PC-3 (cell line): Measurements from ENCODE around the gene LTF. TPM values are rescaled to one million over a fixed set of nuclear protein-coding genes. Genes with fewer than 3 reads are reported as not detected.

Experiments
- ATAC-seq: fragments of 200-7000 bp; cut with Tn5 transposase; 2 replicates; pipeline ENCODE4 v1.9.1; 2020; ENCODE audit warnings: mild to moderate bottlenecking, moderate library complexity
- BruUV-seq: library from RNA; stranded (reverse); fragments of 400-500 nt; replicated peaks from 2 replicates; lab custom pipeline; 2021; lab: Mats Ljungman, UMichigan
- CTCF ChIA-PET: fragments of 300-600 bp; sonication (Branson Sonifier 250); formaldehyde crosslinking; loops from one replicate; lab custom pipeline; 2022; ENCODE audit warnings: antibody characterized with exemption; lab: Charles Lee
- POLR2A ChIA-PET: fragments of 300-600 bp; sonication (Branson Sonifier 250); formaldehyde crosslinking; loops from one replicate; lab custom pipeline; 2022; ENCODE audit warnings: antibody characterized with exemption; ENCODE audit not compliant: unreplicated experiment; lab: Charles Lee
- DNase-seq: peaks from one replicate; pipeline ENCODE4 v3.0.0-alpha.2; 2015
- H2AFZ ChIP-seq: fragments of 300-600 bp; sonication (generic); 2 replicates; pipeline ENCODE4 v1.6.0; 2016; ENCODE audit warnings: antibody characterized with exemption, low read length
- H3F3A ChIP-seq: fragments of 300-600 bp; sonication (generic); one replicate; pipeline ENCODE4 v1.6.0; 2017; ENCODE audit warnings: antibody characterized with exemption, low read length, control low read depth, mild to moderate bottlenecking; ENCODE audit not compliant: unreplicated experiment
- H3K27ac ChIP-seq: fragments of 300-600 bp; sonication (generic); 2 replicates; pipeline ENCODE4 v1.5.1; 2016; ENCODE audit warnings: mild to moderate bottlenecking, low read length
- H3K27me3 ChIP-seq: fragments of 300-600 bp; sonication (generic); 2 replicates; pipeline ENCODE4 v1.6.1; 2016; ENCODE audit warnings: low read length, mixed read lengths
- H3K36me3 ChIP-seq: fragments of 300-600 bp; sonication (generic); 2 replicates; pipeline ENCODE4 v1.6.1; 2016; ENCODE audit warnings: low read depth, mixed run types, low read length, mixed read lengths
- H3K4me1 ChIP-seq: fragments of 300-600 bp; sonication (generic); 2 replicates; pipeline ENCODE4 v1.5.1; 2016; ENCODE audit warnings: low read length; ENCODE audit not compliant: insufficient read depth
- H3K4me2 ChIP-seq: fragments of 300-600 bp; sonication (generic); 2 replicates; pipeline ENCODE4 v1.6.0; 2016; ENCODE audit warnings: low read length
- H3K4me3 ChIP-seq: fragments of 300-600 bp; sonication (generic); 2 replicates; pipeline ENCODE4 v1.5.1; 2016; ENCODE audit warnings: mild to moderate bottlenecking, low read length, mixed read lengths
- H3K79me2 ChIP-seq: fragments of 300-600 bp; sonication (generic); 2 replicates; pipeline ENCODE4 v1.6.1; 2017; ENCODE audit warnings: low read length, mixed read lengths
- H3K9ac ChIP-seq: fragments of 300-600 bp; sonication (generic); 2 replicates; pipeline ENCODE4 v1.6.0; 2016; ENCODE audit warnings: mild to moderate bottlenecking, low read length
- H3K9me2 ChIP-seq: fragments of 300-600 bp; sonication (generic); replicated peaks from 2 replicates; pipeline ENCODE4 v1.6.1; 2016; ENCODE audit warnings: mixed run types, low read length, mixed read lengths
- H3K9me3 ChIP-seq: fragments of 300-600 bp; sonication (generic); 2 replicates; pipeline ENCODE4 v1.6.1; 2016; ENCODE audit warnings: low read length, mixed read lengths
- H4K20me1 ChIP-seq: fragments of 300-600 bp; sonication (generic); 2 replicates; pipeline ENCODE4 v1.6.1; 2016; ENCODE audit warnings: low read length, mixed read lengths
- EZH2 ChIP-seq: fragments of 300-600 bp; sonication (generic); IDR thresholded peaks from one replicate; pipeline ENCODE4 v1.6.1; 2017; ENCODE audit warnings: antibody characterized with exemption, mild to moderate bottlenecking, low read length; ENCODE audit not compliant: unreplicated experiment
- EZH2phosphoT487 ChIP-seq: fragments of 300-600 bp; sonication (generic); IDR thresholded peaks from 2 replicates; pipeline ENCODE4 v1.6.1; 2018; ENCODE audit warnings: mild to moderate bottlenecking, antibody characterized with exemption, low read length, borderline replicate concordance
- intact Hi-C: fragments of 100-400 bp; cut with micrococcal nuclease; formaldehyde crosslinking; loops from 2 replicates; pipeline ENCODE4 v1.9.0; 2023
- total RNA-seq: library from RNA; depleted of rRNA; stranded (reverse); fragments of >200 nt; gene quantifications from 2 replicates; pipeline ENCODE4 v1.2.3, GENCODE V29; 2014
- TF ChIP-seq, protein P1 (sequence below): fragments of 300-600 bp; sonication (generic); conservative IDR thresholded peaks from 2 replicates; pipeline ENCODE4 v1.5.1; 2017; ENCODE audit warnings: antibody characterized with exemption, low read depth, mild to moderate bottlenecking, low read length

LTF gene
- total RNA-seq, 1 experiment from 2014 or later: not detected

GRCh38 chr3:46463120-46463867 is 1.4 kb downstream of the LTF start:
- H3K9me3 ChIP-seq: no peaks in the 10 kb centered on the region
- no peaks in the 10 kb centered on the region for H3K9me2 ChIP-seq
- H3K4me1 ChIP-seq: peaks cover 6% of the 10 kb centered on the region; the same call in 1 of the 2 replicates
- no TSS peak for BruUV-seq
- no peaks in the 10 kb centered on the region for H3K36me3 ChIP-seq
- H3K79me2 ChIP-seq: no peaks in the 10 kb centered on the region
- CTCF ChIA-PET: interaction anchor here (1.2 kb wide), 1 partner anchor 25 kb away, joined by 5 read pairs; no protein-coding TSS in a partner anchor
- H3K27ac ChIP-seq: no peak overlapping the region
- DNase-seq: no peak
- no peak overlapping the region for H3K4me3 ChIP-seq
- peak; percentile 29; the same call in 1 of the 2 replicates for ATAC-seq
- TF ChIP-seq EZH2: no peak
- TF ChIP-seq EZH2phosphoT487: no peak
- TF ChIP-seq, protein P1, sequence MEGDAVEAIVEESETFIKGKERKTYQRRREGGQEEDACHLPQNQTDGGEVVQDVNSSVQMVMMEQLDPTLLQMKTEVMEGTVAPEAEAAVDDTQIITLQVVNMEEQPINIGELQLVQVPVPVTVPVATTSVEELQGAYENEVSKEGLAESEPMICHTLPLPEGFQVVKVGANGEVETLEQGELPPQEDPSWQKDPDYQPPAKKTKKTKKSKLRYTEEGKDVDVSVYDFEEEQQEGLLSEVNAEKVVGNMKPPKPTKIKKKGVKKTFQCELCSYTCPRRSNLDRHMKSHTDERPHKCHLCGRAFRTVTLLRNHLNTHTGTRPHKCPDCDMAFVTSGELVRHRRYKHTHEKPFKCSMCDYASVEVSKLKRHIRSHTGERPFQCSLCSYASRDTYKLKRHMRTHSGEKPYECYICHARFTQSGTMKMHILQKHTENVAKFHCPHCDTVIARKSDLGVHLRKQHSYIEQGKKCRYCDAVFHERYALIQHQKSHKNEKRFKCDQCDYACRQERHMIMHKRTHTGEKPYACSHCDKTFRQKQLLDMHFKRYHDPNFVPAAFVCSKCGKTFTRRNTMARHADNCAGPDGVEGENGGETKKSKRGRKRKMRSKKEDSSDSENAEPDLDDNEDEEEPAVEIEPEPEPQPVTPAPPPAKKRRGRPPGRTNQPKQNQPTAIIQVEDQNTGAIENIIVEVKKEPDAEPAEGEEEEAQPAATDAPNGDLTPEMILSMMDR: no peak
- POLR2A ChIA-PET: interaction anchor here (0.5 kb wide), 1 partner anchor 19 kb away, joined by 5 read pairs; no protein-coding TSS in a partner anchor
- no peak overlapping the region for H3K9ac ChIP-seq
- no peak overlapping the region for H2AFZ ChIP-seq
- H4K20me1 ChIP-seq: no peaks in the 10 kb centered on the region
- intact Hi-C loops: no loop called here
- no peak overlapping the region for H3K4me2 ChIP-seq
- no peaks in the 10 kb centered on the region for H3K27me3 ChIP-seq
- H3F3A ChIP-seq: no peaks in the 10 kb centered on the region

DNA sequence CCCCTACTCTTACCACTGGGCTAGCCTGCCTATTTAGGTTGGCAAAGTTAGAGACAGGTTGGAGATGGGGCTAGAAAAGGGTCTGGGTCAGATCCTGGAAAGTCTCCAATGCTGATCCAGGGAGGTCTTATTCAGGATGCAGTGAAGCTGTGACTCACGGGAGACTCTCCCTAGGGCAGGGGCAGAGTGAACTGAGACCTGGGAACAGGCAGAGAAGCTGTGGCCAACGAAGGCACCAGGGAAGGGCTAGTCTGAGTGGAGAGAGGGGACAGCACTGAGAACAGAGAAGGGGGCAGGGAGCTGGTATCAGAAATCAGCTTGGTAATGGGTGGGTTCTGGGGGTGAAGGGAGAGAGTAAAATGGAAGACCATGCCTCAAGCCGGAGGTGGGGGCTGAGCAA is 2.2 kb downstream of the LTF start:
- peak; percentile 18; the same call in 1 of the 2 replicates for ATAC-seq
- peaks cover 6% of the 10 kb centered on the region; the same call in 1 of the 2 replicates for H3K4me1 ChIP-seq
- ChIA-PET CTCF (interaction anchor here (1.0 to 1.2 kb wide), 2 partner anchors 26 to 96 kb away, joined by 5 read pairs; no protein-coding TSS in a partner anchor), POLR2A (no interaction called here)
- H3K27ac ChIP-seq: no peak overlapping the region
- H3K9ac ChIP-seq: no peak overlapping the region
- no TSS peak for BruUV-seq
- no peak overlapping the region for H3K4me3 ChIP-seq
- no peaks in the 10 kb centered on the region for H3K9me3 ChIP-seq
- intact Hi-C loops: no loop called here
- no peak overlapping the region for H3K4me2 ChIP-seq
- TF ChIP-seq EZH2phosphoT487 (no peak), EZH2 (no peak)
- TF ChIP-seq, protein P1: no peak
- no peaks in the 10 kb centered on the region for H3K79me2 ChIP-seq
- H3K9me2 ChIP-seq: no peaks in the 10 kb centered on the region
- no peaks in the 10 kb centered on the region for H3K27me3 ChIP-seq
- no peaks in the 10 kb centered on the region for H3F3A ChIP-seq
- DNase-seq: no peak
- no peak overlapping the region for H2AFZ ChIP-seq
- no peaks in the 10 kb centered on the region for H3K36me3 ChIP-seq
- no peaks in the 10 kb centered on the region for H4K20me1 ChIP-seq

- no peaks in the 10 kb centered on the region for H3K79me2 ChIP-seq
- ChIA-PET CTCF (interaction anchor here (1.0 to 1.2 kb wide), 2 partner anchors 26 to 96 kb away, joined by 5 read pairs; no protein-coding TSS in a partner anchor), POLR2A (no interaction called here)
- no peak overlapping the region for H3K4me2 ChIP-seq
- H3K4me3 ChIP-seq: no peak overlapping the region
- H3K9me3 ChIP-seq: no peaks in the 10 kb centered on the region
- no peak overlapping the region for H3K9ac ChIP-seq
- H2AFZ ChIP-seq: no peak overlapping the region
- no peak overlapping the region for H3K27ac ChIP-seq
- DNase-seq (peak; percentile 40), ATAC-seq (peak; percentile 35)
- H3K36me3 ChIP-seq: no peaks in the 10 kb centered on the region
- no peaks in the 10 kb centered on the region for H3F3A ChIP-seq
- no peaks in the 10 kb centered on the region for H3K9me2 ChIP-seq
- no peaks in the 10 kb centered on the region for H4K20me1 ChIP-seq
- TF ChIP-seq, protein P1: peak; percentile 44; the same call in 1 of the 2 replicates
- TF ChIP-seq EZH2: no peak
- BruUV-seq: no TSS peak
- H3K4me1 ChIP-seq: peaks cover 6% of the 10 kb centered on the region; the same call in 1 of the 2 replicates
- intact Hi-C loops: no loop called here
- H3K27me3 ChIP-seq: no peaks in the 10 kb centered on the region
Measured at GRCh38 chr3:46462111-46462510, 2.6 kb downstream of the LTF start.
